ENCODE results near the gene ATIC.

- TF ChIP-seq CTCF (IDR thresholded peaks at IDR 0.05 in 2 of 3, conservative IDR thresholded peaks at IDR 0.05 in 1 of 3; ENCODE audit: borderline replicate concordance in 1 of 3, insufficient read depth in 1 of 3, low read depth in 2 of 3, low read length in 2 of 3) = no peak
- TF ChIP-seq CEBPB (IDR thresholded peaks at IDR 0.05; ENCODE audit: low read depth) = no peak
- no peak for TF ChIP-seq POLR2A (IDR thresholded peaks at IDR 0.05; ENCODE audit: borderline replicate concordance, extremely low read depth, insufficient read depth, insufficient read length)
- no peak for TF ChIP-seq REST (IDR thresholded peaks at IDR 0.05; ENCODE audit: low read depth)
- no peak for TF ChIP-seq RAD21 (IDR thresholded peaks at IDR 0.05; ENCODE audit: low read depth)
Measured at GRCh38 chr2:215275824-215276223, 36.0 kb upstream of the ATIC start.

Measured in HCT116 (cell line).